GM19395 (cell line): ENCODE results near the gene KRTAP10-7.
"Not testable (repeated sequence)": the region's sequence is repeated elsewhere in the genome, so short reads cannot be mapped to it uniquely, and the experiment has no call there.

Experiments
- ATAC-seq: cut with Tn5 transposase; IDR thresholded peaks from one replicate; pipeline ENCODE4 v1.9.1; 2021; ENCODE audit warnings: mild to moderate bottlenecking, moderate library complexity; ENCODE audit not compliant: unreplicated experiment

Gene KRTAP10-7

GRCh38 chr21:44571844-44572782 lies 28.3 kb upstream of the KRTAP10-7 start:
- ATAC-seq = no peak

GRCh38 chr21:44572959-44573583 lies 27.3 kb upstream of the KRTAP10-7 start:
- no peak for ATAC-seq

- not testable (repeated sequence) for ATAC-seq
Observed at GRCh38 chr21:44573630-44574456, 26.6 kb upstream of the KRTAP10-7 start, which contains the start of gene KRTAP10-4. KRTAP10-4 (plus strand) TSS chr21:44573729; CDS start chr21:44573759, 30 bp downstream.

- ATAC-seq = no peak
Observed at GRCh38 chr21:44574457-44575306, 25.7 kb upstream of the KRTAP10-7 start.

- ATAC-seq = no peak
Observed at GRCh38 chr21:44575307-44576024, 24.9 kb upstream of the KRTAP10-7 start.

GRCh38 chr21:44576025-44576420 lies 24.4 kb upstream of the KRTAP10-7 start:
- no peak for ATAC-seq

GRCh38 chr21:44578371-44579055 lies 21.9 kb upstream of the KRTAP10-7 start:
- ATAC-seq = no peak

- ATAC-seq = no peak
Observed at GRCh38 chr21:44579056-44579832, 21.2 kb upstream of the KRTAP10-7 start.

- ATAC-seq = no peak
Observed at GRCh38 chr21:44579833-44580144, 20.6 kb upstream of the KRTAP10-7 start.

GRCh38 chr21:44580231-44580821 lies 20.1 kb upstream of the KRTAP10-7 start, which contains the start of gene KRTAP10-5:
KRTAP10-5 (minus strand) TSS chr21:44580604; CDS start chr21:44580578, 26 bp downstream.
- ATAC-seq = not testable (repeated sequence)

GRCh38 chr21:44581158-44581557 lies 19.2 kb upstream of the KRTAP10-7 start:
- no peak for ATAC-seq

GRCh38 chr21:44582055-44582454 lies 18.3 kb upstream of the KRTAP10-7 start:
- ATAC-seq = no peak

- no peak for ATAC-seq
Observed at GRCh38 chr21:44583089-44583799, 17.2 kb upstream of the KRTAP10-7 start.

- no peak for ATAC-seq
Observed at GRCh38 chr21:44583800-44584147, 16.6 kb upstream of the KRTAP10-7 start.

- no peak for ATAC-seq
Observed at GRCh38 chr21:44585892-44586291, 14.5 kb upstream of the KRTAP10-7 start.

GRCh38 chr21:44589094-44589493 lies 11.3 kb upstream of the KRTAP10-7 start:
- no peak for ATAC-seq

- ATAC-seq = no peak
Observed at GRCh38 chr21:44589586-44590305, 10.7 kb upstream of the KRTAP10-7 start.
